ENCODE results near the gene NOTCH1.

NOTCH1 gene

GRCh38 chr9:136463578-136463977 lies 82.3 kb downstream of the NOTCH1 start:
- no peak for DNase-seq (ENCODE audit: low spot score)

GRCh38 chr9:136462664-136463063 lies 83.2 kb downstream of the NOTCH1 start:
- no peak for DNase-seq (ENCODE audit: low spot score)

- DNase-seq (ENCODE audit: low spot score): no peak
These were observed 85.0 kb downstream of the NOTCH1 start for GRCh38 chr9:136460772-136461325.

- DNase-seq (ENCODE audit: low spot score): no peak
These were observed 86.4 kb downstream of the NOTCH1 start for GRCh38 chr9:136459425-136459824.

- no peak for DNase-seq (ENCODE audit: low spot score)
These were observed 88.5 kb downstream of the NOTCH1 start for GRCh38 chr9:136457326-136457725.

GRCh38 chr9:136456258-136456657 lies 89.6 kb downstream of the NOTCH1 start:
- no peak for DNase-seq (ENCODE audit: low spot score)

GRCh38 chr9:136455043-136456002 lies 90.5 kb downstream of the NOTCH1 start:
- DNase-seq (ENCODE audit: low spot score): no peak

GRCh38 chr9:136454026-136454796 lies 91.6 kb downstream of the NOTCH1 start:
- no peak for DNase-seq (ENCODE audit: low spot score)

- no peak for DNase-seq (ENCODE audit: low spot score)
These were observed 92.5 kb downstream of the NOTCH1 start for GRCh38 chr9:136453326-136453725.

- DNase-seq (ENCODE audit: low spot score): no peak
These were observed 94.5 kb downstream of the NOTCH1 start for GRCh38 chr9:136451221-136451877.

GRCh38 chr9:136448655-136449054 lies 97.2 kb downstream of the NOTCH1 start:
- no peak for DNase-seq (ENCODE audit: low spot score)

GRCh38 chr9:136447173-136447778 lies 98.6 kb downstream of the NOTCH1 start:
- no peak for DNase-seq (ENCODE audit: low spot score)

- no peak for DNase-seq (ENCODE audit: low spot score)
These were observed 100.0 kb downstream of the NOTCH1 start for GRCh38 chr9:136445799-136446198.

Data from iPS-NIHi11 (cell line).